IPS-15b (cell line): Measurements from ENCODE around the gene CATSPERD.

Source experiments
- H3K27me3 ChIP-seq: one replicate; pipeline ENCODE4 v1.6.1; 2013; ENCODE audit warnings: low read length; ENCODE audit not compliant: control insufficient read depth, insufficient read depth
- H3K36me3 ChIP-seq: one replicate; pipeline ENCODE4 v1.6.1; 2013; ENCODE audit warnings: low read length; ENCODE audit not compliant: control insufficient read depth, insufficient read depth
- H3K4me1 ChIP-seq: one replicate; pipeline ENCODE4 v1.6.1; 2013; ENCODE audit warnings: mild to moderate bottlenecking, low read length; ENCODE audit not compliant: control insufficient read depth, insufficient read depth
- H3K4me3 ChIP-seq: one replicate; pipeline ENCODE4 v1.5.1; 2013; ENCODE audit warnings: low read depth, low read length
- H3K9ac ChIP-seq: one replicate; pipeline ENCODE4 v1.6.1; 2013; ENCODE audit warnings: low read depth, mild to moderate bottlenecking, low read length
- H3K9me3 ChIP-seq: one replicate; pipeline ENCODE4 v1.6.1; 2013; ENCODE audit warnings: mild to moderate bottlenecking, low read length; ENCODE audit not compliant: control insufficient read depth, insufficient read depth

Gene CATSPERD

DNA sequence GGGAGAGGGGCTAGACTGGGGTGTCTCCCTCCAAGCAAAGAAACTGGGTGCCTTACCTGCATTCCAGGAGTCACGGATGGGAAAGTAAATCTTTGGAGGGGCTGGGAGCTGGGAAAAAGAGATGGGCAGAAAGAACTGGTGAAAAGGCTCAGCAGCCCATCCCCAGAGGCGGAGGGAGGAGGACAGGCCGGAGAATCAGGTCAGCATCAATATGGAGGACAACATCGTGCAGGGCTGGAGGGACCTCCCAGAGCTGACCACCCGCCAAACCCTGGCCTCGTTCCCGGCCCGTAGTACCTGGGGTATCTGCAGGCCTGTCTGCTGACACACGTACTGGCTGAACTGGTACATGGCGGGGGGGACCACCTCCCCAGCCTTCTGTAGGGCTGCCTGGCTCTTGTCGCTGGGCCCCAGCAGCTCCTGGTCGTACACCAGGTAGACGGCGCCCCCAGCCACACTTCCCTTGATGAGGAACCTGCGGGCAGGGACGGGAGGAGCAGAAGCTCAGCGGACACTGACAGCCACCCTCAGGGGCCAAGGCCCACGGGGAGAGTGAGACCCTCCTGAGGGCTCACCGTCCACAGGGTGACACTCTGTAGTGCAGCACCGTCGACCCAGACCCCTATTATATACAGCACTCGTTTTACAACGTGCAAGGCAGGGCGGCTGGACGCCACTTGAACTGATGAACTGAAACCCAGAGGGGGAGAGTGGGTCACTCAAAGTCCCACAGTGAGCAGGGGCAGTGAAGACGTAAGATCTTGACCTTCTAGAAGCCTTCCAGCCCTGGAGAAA is 41.0 kb upstream of the CATSPERD start:
- Histone ChIP-seq H3K9ac (peak overlapping the region; percentile 81), H3K27me3 (peaks cover 2% of the 10 kb centered on the region), H3K9me3 (no peaks in the 10 kb centered on the region), H3K36me3 (peaks cover 10% of the 10 kb centered on the region), H3K4me1 (no peaks in the 10 kb centered on the region), H3K4me3 (peak overlapping the region; percentile 90)

DNA sequence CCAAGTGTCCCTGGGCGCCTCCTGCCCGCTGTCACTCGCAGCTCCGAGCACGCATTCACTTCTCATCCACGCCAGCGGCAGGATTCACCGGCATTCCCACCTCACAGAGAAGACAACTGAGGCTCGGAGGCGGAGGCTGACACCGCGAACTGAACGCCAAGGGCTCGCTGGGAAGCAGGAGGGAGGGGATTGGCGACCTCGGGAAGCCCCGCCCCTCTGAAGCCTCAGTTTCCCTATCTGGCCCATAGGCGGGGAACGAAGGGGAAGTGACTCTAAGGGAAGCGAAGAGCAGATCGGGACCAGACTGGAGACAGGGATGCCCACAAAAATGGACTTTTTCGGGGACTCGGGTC is 40.4 kb upstream of the CATSPERD start:
- H3K9me3 ChIP-seq = no peaks in the 10 kb centered on the region
- H3K27me3 ChIP-seq = peaks cover 2% of the 10 kb centered on the region
- H3K4me1 ChIP-seq = no peaks in the 10 kb centered on the region
- H3K9ac ChIP-seq = peak overlapping the region; percentile 81
- H3K36me3 ChIP-seq = peaks cover 10% of the 10 kb centered on the region
- peak overlapping the region; percentile 90 for H3K4me3 ChIP-seq

DNA sequence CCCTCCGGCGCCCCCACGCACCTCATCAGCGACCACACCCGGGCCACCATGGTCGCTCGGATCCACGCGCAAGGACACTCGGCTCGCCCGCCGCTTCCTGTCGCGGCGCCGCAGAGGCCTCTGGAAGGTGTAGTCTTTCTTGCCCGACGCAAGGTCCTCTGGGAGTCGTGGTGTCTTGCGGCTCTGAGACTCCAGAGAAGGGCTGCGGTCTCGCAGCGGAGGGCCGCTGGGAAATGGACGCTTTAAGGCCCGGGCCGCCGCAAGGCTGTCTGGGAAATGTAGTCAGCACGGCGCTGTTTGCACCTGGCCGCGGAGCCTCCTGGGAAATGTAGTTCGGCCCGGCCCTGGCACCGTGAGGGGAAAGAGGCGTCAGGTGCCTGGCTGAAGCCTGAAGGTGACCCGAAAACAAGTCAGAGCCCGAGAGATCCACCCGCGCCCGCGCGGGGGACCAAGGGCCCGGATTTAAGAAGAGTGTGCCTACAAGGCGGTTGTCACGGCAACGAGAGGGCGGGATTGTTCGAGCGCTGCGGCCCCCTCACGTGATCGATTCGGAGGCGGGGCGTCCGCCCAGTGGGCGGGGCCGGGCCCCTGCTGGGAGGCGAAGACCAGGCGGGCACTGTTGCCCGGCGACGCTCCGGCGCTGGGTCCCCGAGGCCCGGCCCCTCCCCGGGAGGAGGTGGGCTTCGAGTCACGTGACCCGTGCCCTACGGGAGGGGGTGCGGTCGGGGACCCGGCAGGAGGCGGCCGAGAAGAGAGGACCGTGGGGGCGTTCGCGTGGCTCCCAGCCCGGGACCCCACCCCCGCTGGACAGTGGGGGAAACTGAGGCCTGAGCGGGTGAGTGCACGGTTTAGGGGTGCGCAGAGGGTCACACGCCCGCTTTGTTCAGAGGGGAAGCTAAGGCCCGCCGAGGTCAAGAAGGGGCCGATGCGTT is 39.7 kb upstream of the CATSPERD start, which contains the start of the genes HSD11B1L and MICOS13:
Gene HSD11B1L, plus strand, starts transcription at position 591 of the 932 bp plus-strand sequence. CDS start 3,806 bp downstream, outside the sequence.
Gene MICOS13, minus strand, starts transcription at position 80 of the 932 bp plus-strand sequence. Its CDS starts 30 bp downstream, at position 50.
- Histone ChIP-seq H3K9ac (peak within 1 kb of the TSS; percentile 81), H3K36me3 (peaks cover 10% of the 10 kb centered on the region), H3K4me1 (no peaks in the 10 kb centered on the region), H3K27me3 (peaks cover 2% of the 10 kb centered on the region), H3K4me3 (peak within 1 kb of the TSS; percentile 90), H3K9me3 (no peaks in the 10 kb centered on the region)

- Histone ChIP-seq H3K9me3 (no peaks in the 10 kb centered on the region), H3K4me1 (no peaks in the 10 kb centered on the region), H3K36me3 (peaks cover 10% of the 10 kb centered on the region), H3K27me3 (peaks cover 2% of the 10 kb centered on the region), H3K9ac (no peak overlapping the region), H3K4me3 (peak overlapping the region; percentile 90)
Observed at GRCh38 chr19:5681391-5682106, 38.9 kb upstream of the CATSPERD start.

DNA sequence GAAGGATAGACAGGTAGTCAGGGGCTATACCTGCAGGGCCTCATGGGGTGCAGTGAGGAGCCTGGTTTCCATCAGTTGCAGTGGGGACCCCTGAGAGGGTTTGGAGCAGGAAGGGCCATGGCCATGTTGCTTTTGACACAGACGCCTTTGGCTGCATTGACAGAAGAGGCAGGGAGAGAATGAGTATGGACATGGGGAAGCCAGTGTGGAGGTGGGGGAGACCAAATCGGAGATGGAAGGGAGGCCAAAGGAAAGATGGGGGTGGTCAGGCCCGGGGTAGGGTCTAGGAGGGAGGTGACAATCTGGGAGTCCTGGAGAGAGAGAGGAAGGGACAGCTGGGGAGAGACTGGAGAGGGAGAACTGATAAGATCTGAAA is 38.3 kb upstream of the CATSPERD start:
- no peaks in the 10 kb centered on the region for H3K9me3 ChIP-seq
- H3K27me3 ChIP-seq = peaks cover 2% of the 10 kb centered on the region
- H3K36me3 ChIP-seq = peaks cover 7% of the 10 kb centered on the region
- H3K9ac ChIP-seq = no peak overlapping the region
- H3K4me1 ChIP-seq = no peaks in the 10 kb centered on the region
- no peak overlapping the region for H3K4me3 ChIP-seq

GRCh38 chr19:5683177-5683886 is 37.1 kb upstream of the CATSPERD start:
- Histone ChIP-seq H3K9ac (no peak overlapping the region), H3K4me1 (no peaks in the 10 kb centered on the region), H3K36me3 (no peaks in the 10 kb centered on the region), H3K9me3 (no peaks in the 10 kb centered on the region), H3K4me3 (no peak overlapping the region), H3K27me3 (peaks cover 2% of the 10 kb centered on the region)

GRCh38 chr19:5684694-5685430 is 35.6 kb upstream of the CATSPERD start:
- Histone ChIP-seq H3K36me3 (no peaks in the 10 kb centered on the region), H3K4me3 (no peak overlapping the region), H3K27me3 (peaks cover 2% of the 10 kb centered on the region), H3K4me1 (no peaks in the 10 kb centered on the region), H3K9ac (no peak overlapping the region), H3K9me3 (no peaks in the 10 kb centered on the region)

- Histone ChIP-seq H3K4me1 (no peaks in the 10 kb centered on the region), H3K36me3 (peaks cover 8% of the 10 kb centered on the region), H3K9me3 (no peaks in the 10 kb centered on the region), H3K4me3 (peak overlapping the region; percentile 56), H3K27me3 (peaks cover 2% of the 10 kb centered on the region), H3K9ac (no peak overlapping the region)
Observed at GRCh38 chr19:5686326-5686646, 34.2 kb upstream of the CATSPERD start.

DNA sequence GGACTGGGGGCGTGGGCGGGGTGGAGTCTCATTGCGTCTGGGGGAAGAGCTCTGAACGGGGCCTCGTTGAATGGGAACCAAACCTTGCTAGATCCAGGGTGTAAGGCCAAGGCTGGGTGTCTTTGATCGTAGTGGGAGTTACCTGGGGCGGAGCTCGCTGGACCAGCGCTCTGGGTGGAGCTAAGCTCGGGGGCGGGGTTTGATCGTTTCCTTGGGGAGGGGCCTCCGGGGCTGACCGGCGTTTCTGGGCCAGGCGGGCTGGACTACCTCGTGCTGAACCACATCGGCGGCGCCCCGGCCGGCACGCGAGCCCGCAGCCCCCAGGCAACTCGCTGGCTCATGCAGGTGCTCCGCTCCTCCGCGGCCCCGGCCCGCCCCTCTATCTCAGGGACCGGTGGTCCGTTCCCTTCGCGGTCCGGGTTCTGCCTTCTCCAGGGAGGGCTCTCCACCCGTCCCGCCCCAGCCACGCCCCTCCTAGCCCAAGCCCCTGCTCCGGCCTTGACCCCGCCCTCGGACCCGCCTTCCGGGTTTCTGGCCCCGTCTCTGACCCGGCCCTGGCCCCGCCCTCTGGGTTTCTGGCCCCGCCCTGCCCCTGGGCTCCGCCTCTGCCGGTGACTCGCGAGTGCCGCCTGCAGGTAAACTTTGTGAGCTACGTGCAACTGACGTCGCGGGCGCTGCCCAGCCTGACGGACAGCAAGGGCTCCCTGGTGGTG is 33.6 kb upstream of the CATSPERD start:
- Histone ChIP-seq H3K4me3 (peak overlapping the region; percentile 56), H3K36me3 (peaks cover 13% of the 10 kb centered on the region), H3K9ac (no peak overlapping the region)

More for the DNA sequence above, 33.6 kb upstream of the CATSPERD start:
- Histone ChIP-seq H3K27me3 (no peaks in the 10 kb centered on the region), H3K4me1 (no peaks in the 10 kb centered on the region), H3K9me3 (no peaks in the 10 kb centered on the region)
